Activated CD8-positive, alpha-beta memory T cell treated with anti-CD3 and anti-CD28 coated beads for 48 hours (primary cell): Measurements from ENCODE around the gene LCMT1.
A peak's percentile ranks its signal among the peaks of the same experiment; 100 is the strongest.
"Not testable (repeated sequence)": the region's sequence is repeated elsewhere in the genome, so short reads cannot be mapped to it uniquely, and the experiment has no call there.

Experiments used
- DNase-seq, 3 experiments: peaks; one replicate each; pipeline ENCODE4 v3.0.0-alpha.2; 2020; ENCODE audit warnings: low read depth in 2 of 3, low spot score in 2 of 3

The LCMT1 gene

GRCh38 chr16:25141648-25142047, 30.1 kb downstream of the LCMT1 start:
- DNase-seq, result no peak

- DNase-seq, result no peak
These were observed 32.4 kb downstream of the LCMT1 start for GRCh38 chr16:25143928-25144327.

- no peak for DNase-seq
These were observed 37.1 kb downstream of the LCMT1 start for GRCh38 chr16:25148568-25149215.

GRCh38 chr16:25151996-25152395, 40.5 kb downstream of the LCMT1 start:
- DNase-seq, result no peak

- peak in 1 of 3 experiments; percentile 11 for DNase-seq
These were observed 44.3 kb downstream of the LCMT1 start for GRCh38 chr16:25155553-25156460.

GRCh38 chr16:25157271-25157875, 45.8 kb downstream of the LCMT1 start:
- no peak for DNase-seq

DNA sequence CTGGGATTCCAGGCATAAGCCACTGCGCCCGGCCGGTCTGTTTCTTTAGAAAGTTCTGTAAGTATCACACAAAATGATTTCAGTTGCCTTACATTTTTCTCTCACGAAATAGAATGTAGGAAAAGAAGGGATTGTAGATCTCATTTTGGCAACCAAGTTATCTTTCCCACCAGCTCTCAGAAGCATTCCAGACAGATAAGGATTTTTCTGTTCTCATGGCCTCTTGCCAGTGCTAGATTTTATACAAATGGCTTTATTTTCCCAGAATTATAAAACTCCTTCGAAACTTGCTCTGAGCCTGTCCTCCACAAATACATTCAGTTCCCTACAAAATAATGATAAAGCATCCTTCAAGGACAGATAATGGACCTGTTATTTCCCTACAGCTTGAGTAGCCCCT, 46.9 kb downstream of the LCMT1 start:
- no peak for DNase-seq

- no peak for DNase-seq
These were observed 50.3 kb downstream of the LCMT1 start for GRCh38 chr16:25161753-25162367.

DNA sequence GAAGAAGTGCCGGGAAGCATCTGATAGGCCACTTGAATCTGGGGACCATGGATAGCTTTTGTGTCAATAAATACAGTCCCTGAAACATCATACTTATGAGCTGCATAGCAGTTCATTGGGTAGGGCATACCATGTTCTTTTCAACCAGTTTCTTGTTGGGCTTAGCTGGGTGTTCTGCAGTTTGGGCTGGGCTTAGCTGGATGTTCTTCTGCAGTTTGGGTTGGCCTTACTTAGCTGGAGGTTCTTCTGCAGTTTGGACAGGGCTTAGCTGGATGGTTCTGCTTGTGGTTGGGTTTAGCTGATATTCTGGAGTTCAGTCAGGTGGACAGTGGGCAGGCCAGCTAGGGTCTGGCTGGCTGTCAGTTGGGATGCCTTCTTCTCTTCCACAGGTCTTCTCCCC, 52.1 kb downstream of the LCMT1 start:
- DNase-seq, result no peak

DNA sequence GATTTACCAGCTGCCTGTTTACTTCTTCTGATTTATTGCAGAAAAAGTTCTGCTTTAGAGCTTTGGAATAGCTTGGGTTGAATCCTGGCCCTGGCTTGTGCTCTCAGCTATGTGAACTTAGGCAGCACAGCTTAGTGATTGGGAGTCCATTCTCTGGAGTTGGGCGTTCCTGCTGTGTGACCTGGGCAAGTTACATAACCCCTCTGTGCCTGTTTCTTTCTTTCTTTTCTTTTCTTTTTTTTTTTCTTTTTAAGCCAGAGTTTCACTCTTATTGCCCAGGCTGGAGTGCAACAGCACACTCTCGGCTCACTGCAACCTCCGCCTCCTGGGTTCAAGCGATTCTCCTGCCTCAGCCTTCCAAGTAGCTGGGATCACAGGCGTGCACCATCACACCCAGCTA, 53.7 kb downstream of the LCMT1 start:
- DNase-seq, result no peak

DNA sequence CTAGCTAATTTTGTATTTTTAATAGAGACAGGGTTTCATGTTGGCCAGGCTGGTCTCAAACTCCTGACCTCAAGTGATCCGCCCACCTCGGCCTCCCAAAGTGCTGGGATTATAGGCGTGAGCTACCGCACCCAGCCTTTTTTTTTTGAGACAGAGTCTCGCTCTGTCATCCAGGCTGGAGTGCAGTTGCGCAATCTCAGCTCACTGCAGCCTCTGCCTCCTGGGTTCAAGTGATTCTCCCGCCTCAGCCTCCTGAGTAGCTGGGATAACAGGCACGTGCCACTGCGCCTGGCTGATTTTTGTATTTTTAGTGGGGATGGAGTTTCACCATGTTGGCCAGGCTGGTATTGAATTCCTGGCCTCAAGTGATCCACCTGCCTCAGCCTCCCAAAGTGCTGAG, 56.4 kb downstream of the LCMT1 start:
- DNase-seq, result not testable (repeated sequence)

DNA sequence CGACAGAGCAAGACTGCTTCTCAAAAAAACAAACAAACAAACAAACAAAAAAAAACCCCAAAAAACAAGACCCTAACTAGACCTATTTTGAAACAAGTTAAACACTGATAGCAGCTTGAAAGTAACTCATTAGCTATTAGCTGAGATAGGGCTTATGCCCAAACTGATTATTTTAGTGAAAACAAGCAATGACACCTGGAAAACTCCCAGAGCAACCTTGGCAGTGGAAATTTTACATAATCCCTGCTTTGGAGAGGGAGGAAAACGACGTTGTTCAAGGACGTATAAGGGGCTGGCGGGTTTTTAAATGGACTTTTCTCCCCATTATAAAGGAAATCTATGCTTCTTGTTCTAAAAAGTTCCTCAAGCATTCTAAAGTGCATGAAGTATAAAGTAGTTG, 59.8 kb downstream of the LCMT1 start:
- no peak for DNase-seq

- no peak for DNase-seq
These were observed 61.3 kb downstream of the LCMT1 start for GRCh38 chr16:25172831-25173230.

GRCh38 chr16:25174285-25174684, 62.7 kb downstream of the LCMT1 start:
- DNase-seq, result no peak

- no peak for DNase-seq
These were observed 64.6 kb downstream of the LCMT1 start for GRCh38 chr16:25176136-25176535.

GRCh38 chr16:25177512-25177830, 65.9 kb downstream of the LCMT1 start:
- no peak for DNase-seq

DNA sequence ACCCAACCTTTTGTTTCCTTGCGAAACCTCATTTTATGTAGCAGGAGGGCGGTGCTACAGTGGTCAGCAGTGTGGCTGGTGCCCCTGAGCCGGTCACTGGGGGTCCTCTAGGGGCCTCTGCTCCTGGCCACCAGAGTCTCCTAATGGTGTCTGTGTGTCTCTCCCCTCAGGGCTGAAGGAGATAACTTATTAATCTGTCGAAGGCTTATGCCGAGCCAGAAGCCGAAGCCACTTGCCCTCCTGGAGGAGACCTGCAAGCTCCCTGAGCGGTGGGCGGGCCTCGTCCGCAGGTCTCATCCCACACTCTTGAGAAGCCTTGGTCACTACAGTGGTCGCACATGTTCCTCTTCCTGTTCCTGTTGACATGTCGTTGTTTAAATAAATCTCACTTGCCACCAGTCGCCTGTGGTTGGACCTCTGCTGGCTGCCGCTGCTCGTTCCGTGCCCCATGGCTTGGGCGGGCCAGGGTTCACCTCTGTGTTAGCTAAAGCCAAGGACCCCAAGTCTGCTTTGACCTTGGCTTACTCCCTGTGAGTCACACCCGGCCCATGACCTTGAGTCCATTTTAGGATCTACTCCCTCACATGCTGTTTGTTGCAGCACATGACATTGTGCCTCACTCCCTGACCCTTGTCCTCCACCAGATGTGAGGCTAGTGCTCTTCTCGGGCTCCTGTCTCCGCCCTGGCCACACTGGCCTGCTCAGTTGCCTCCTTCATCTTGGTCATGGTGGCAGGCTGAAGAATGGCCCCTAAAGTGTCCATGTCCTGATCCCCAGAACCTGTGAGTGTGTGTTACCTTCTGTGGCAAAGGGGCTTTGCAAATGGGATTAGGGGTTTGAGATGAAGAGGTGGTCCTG, 66.5 kb downstream of the LCMT1 start:
- DNase-seq, result no peak

GRCh38 chr16:25181236-25181635, 69.7 kb downstream of the LCMT1 start:
- DNase-seq, result not testable (repeated sequence)

DNA sequence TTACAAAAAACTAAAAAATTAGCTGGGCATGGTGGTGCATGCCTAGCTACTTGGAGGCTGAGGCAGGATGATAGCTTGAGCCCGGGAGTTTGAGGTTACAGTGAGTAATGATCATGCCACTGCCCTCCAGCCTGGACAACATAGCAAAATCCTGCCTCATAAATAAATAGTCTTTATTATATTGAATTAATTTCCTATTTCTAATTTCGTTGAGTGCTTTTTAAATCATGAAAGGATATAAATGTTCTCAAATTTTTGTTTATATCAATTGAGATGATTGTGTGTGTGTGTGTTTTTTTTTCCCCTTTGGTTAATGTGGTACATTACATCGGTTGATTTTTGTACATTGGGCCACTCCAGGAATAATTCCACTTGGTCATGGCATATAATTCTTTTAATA, 73.2 kb downstream of the LCMT1 start:
- no peak for DNase-seq

DNA sequence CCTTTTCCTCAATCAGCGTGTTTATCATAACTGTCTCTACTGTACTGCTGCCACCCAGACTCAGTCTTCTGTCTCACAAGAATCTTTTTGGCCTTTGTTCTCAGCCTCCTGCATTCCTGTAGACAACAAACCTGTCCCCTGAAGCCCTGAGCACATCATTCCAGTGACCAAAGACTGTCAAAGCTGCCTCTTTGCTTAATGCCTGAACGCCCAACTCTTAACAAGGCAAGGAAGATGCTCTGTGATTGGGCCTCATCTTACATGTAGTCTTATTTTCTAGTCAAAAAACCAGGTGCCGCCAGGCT, 75.9 kb downstream of the LCMT1 start:
- no peak for DNase-seq

DNA sequence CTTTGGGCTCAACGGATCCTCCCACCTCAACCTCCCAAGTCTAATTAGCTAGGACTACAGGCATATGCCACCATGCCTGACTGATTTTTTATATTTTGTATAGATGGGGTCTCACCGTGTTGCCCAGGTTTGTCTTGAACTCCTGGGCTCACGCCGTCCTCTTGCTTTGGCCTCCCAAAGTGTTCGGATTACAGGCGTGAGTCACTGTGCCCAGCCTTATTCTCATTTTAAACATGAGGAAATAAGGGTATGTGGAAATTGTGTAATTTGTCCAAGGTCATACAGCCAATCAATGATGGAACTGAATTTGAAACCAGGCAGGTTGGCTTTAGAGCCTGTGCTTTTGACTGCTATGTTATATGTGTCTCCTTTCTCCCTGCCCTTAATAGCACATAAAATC, 77.8 kb downstream of the LCMT1 start:
- no peak for DNase-seq
